GM12873 (cell line): ENCODE results near the gene FSIP1.

Experiments
- TF ChIP-seq, protein P1 (sequence below): IDR thresholded peaks from 2 replicates; pipeline ENCODE4 v1.5.1; 2012; ENCODE audit warnings: low read depth, mild to moderate bottlenecking, moderate library complexity, low read length, control low read depth; ENCODE audit not compliant: insufficient read depth; ENCODE audit errors: missing control alignments

Gene FSIP1

DNA sequence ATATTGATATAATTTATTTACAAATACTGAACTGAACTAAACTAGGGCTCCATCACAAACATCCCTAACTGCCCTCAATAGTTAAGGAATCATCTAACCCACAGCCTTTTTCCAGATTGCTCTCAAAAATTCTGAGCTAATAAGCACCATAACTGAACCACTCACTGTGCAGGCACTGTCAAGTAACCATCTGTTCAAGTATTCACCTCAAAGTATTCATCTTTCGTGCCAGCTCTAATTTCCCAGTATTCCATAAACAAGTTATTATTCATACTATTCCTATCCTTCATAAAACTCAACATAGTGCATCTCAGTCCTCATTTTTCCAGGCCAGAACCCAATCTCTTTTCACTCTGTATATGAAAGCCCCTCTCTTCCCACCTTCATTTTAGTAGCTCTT lies 160.7 kb downstream of the FSIP1 start:
- TF ChIP-seq, protein P1, sequence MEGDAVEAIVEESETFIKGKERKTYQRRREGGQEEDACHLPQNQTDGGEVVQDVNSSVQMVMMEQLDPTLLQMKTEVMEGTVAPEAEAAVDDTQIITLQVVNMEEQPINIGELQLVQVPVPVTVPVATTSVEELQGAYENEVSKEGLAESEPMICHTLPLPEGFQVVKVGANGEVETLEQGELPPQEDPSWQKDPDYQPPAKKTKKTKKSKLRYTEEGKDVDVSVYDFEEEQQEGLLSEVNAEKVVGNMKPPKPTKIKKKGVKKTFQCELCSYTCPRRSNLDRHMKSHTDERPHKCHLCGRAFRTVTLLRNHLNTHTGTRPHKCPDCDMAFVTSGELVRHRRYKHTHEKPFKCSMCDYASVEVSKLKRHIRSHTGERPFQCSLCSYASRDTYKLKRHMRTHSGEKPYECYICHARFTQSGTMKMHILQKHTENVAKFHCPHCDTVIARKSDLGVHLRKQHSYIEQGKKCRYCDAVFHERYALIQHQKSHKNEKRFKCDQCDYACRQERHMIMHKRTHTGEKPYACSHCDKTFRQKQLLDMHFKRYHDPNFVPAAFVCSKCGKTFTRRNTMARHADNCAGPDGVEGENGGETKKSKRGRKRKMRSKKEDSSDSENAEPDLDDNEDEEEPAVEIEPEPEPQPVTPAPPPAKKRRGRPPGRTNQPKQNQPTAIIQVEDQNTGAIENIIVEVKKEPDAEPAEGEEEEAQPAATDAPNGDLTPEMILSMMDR, result no peak

DNA sequence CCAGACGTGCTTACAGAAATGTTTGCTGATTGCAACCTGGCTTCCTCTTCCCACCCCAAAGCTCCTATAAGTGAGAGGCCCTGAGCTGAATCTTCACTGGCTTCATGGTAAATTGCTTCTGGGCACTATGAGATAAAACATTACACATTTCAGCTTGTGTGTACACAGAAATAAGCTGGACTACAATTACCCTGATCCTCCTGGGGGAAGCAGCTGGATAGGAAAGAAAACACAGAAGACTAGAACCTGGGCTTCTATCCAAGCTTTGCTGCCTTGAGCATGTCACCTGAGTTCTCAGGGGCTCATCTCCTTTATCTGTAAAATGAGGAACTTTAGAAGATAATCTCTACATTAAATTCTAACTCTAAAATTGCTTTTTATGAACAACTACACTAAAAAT lies 161.4 kb downstream of the FSIP1 start:
- TF ChIP-seq, protein P1, result no peak

DNA sequence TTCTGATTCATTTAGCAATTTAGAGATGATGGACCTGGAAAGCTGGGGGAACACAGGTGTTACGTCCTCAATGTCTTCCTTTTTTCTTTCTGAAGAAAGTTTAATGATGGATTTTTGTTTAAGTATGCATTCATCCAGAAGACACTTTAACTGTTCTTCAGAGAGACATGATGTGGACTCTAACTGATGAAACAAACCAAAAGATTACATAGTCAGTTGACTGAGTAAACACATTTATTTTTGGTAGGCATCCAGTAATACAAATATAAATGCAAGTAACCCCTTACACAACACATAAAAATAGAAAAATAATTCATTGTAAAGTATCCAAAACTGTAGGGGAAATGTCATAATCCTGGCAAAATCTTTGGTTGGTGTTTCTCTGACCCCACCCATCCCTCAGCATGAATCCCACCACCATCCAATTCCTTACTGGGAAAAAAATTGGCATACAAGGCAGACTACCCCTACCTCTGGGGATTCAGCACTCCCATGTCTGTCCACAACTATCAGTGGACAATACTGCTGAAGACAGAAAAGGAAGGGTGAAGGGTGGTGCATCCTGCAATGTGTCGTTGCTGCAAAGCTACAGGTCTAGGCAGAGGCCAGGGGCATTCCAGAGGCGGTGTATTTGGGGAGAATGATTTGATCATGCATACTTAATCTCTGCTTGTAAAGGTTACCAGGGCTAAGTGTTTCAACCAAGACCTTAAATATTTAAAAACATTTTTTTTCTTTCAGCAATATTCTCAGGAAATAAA lies 164.4 kb downstream of the FSIP1 start:
- TF ChIP-seq, protein P1, result no peak

DNA sequence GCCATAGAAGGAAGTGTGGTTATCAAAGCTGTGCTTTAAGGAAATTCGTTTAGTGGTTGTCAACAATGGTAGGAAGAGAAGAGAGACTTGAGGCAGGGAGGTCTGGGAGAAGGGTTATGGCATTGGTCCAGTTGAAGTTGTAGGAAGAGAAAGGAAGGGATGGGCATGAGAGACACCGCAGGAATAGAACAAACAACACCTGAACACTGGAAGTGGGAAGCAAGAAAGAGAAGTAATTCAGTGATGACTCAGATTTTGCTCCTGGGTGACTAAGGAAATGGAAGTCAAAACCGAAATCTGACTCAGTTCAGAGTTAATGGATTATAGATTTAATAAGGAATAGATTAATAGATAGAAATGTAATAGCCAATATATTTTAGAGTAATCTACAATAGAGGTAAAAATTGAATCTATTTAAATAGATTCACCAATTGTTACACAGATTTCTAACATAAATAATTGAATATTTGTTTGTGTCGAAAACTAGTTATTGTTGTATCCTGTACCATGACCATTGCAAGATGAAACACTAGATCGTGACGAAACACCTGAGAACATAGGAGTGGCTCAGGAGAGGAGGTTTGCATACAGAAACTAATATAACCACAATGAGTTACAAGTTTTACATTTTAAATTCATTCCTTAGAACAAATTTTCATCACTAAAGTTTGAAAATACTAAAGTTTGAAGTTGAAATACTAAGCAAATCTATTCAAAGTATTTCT lies 165.7 kb downstream of the FSIP1 start:
- TF ChIP-seq, protein P1, result no peak

DNA sequence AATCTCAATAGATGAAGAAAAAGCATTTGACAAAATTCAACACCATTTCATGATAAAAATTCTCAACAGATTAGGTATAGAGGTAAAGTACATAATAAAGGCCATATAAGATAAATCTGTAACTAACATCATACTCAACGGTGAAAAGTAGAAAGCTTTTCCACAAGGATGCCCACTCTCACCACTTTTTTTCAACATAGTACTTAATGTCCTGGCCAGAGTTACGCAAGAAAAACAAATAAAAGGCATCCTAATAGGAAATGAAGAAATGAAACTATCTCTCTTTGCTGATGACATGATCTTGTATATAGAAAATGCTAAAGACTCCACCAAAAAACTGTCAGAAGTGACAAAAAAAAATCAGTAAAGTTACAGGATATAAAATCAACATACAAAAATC lies 168.8 kb downstream of the FSIP1 start:
- TF ChIP-seq, protein P1, result no peak

DNA sequence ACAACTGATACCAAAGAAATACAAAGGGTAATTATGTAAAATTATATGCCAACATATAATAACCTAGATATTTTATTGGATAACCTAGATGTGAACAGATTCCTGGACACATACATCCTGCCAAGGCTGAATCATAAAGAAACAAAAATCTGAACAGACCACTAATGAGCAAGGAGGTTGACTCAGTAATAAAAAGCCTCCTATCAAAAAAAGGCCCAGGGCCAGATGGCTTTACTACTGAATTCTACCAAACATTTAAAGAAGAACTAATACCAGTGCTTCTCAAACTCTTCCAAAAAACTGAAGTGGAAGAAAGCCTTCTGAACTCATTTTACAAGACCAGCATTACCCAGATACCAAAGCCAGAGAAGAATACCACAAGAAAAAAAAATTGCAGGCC lies 169.4 kb downstream of the FSIP1 start:
- TF ChIP-seq, protein P1, result no peak

DNA sequence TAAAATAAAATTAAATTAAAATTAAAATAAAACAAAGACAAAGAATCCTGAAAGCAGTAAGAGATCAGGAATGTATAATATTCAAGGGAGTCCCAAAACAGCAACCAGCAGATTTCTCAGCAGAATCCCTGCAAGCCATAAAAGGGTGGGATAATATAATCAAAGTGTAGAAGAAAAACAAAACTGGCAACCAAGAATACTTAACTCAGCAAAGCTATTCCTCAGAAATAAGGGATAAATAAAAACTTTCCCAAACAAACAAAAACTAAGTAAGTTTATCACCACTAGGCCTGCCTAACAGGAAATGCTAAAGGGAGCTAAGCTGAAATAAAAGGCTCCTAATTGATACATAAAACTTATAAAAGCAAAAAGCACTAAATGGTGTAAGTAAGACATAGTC lies 172.0 kb downstream of the FSIP1 start:
- TF ChIP-seq, protein P1, result no peak
